Measurements from ENCODE around the gene FANCG. TPM values are rescaled to one million over a fixed set of nuclear protein-coding genes. Genes with fewer than 3 reads are reported as not detected.

FANCG gene
- total RNA-seq, 1 donor from 2014 or later: 6.2 TPM

DNA sequence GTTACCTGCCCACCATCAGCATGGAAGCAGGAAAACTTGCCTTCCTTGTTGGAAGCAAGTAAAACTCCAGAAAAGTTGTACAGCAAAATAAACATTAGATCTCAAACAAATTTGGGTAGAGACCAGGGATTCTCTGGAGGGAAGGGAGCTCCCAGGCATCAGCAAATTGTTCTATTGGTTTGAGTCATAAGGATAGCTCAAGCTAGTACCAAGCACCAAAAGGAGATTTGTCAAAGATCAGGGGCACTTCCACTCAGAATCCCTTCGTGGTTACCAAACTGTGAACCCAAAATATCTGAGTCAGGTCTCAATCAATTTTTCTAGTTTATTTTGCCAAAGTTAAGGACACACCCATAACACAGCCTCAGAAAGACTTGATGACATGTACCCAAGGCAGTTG, 52.4 kb downstream of the FANCG start:
- DNase-seq (ENCODE audit: low spot score) (no peak), ATAC-seq (no peak)

DNA sequence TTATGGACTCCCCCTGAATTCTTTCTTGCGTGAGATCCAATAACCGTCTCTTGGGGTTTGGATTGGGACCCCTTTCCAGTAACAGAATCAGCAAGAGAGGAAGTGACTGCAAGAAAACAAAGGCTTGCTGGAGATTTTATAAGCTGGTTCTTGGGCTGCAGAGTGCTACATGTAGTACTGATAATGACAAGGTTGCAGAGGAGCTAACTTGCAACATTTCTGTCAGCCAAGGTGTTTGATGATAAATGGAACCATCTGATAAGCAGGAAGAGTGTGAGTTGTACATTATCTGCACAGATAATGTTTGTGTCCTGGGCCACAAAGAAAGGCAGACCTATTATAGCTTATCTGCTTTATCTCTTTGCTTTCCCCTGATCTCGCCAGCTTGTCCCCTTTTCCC, 53.1 kb downstream of the FANCG start:
- no peak for DNase-seq (ENCODE audit: low spot score)
- no peak for ATAC-seq

Other genes with a start within 250 kb of the FANCG start
- not detected for gene PHF24, start 121.7 kb downstream of the FANCG start, total RNA-seq
- gene DNAJB5, start 90.2 kb downstream of the FANCG start, total RNA-seq: 1.9 TPM
- gene VCP, start 7.3 kb downstream of the FANCG start, total RNA-seq: 147 TPM
- 17.6 TPM for gene PIGO, start 16.6 kb upstream of the FANCG start, total RNA-seq
- gene STOML2, start 23.2 kb upstream of the FANCG start, total RNA-seq: 64.3 TPM
- 6.3 TPM for gene ATOSB, start 35.9 kb upstream of the FANCG start, total RNA-seq
- 21.4 TPM for gene UNC13B, start 82.1 kb upstream of the FANCG start, total RNA-seq

All from left lobe of liver (tissue), 2 donors.